ENCODE measurements around the gene EHBP1. TPM values are rescaled to one million over a fixed set of nuclear protein-coding genes. Genes with fewer than 3 reads are reported as not detected.
A peak's percentile ranks its signal among the peaks of the same experiment; 100 is the strongest.

The EHBP1 gene
- 10 to 100 TPM; 48.1 to 60.0 (median 55.3) TPM for polyA plus RNA-seq (ENCODE audit: insufficient read length in 3 of 3)

GRCh38 chr2:62705007-62705829 lies at the start of gene EHBP1:
Gene EHBP1, plus strand, starts transcription at chr2:62705713. Its CDS starts 1,479 bp downstream, at chr2:62707192.
- peak; percentile 94 to 98 (median 94) for DNase-seq (ENCODE audit: low read depth in 3 of 3, low spot score in 2 of 3)

- no peak for DNase-seq (ENCODE audit: low read depth in 3 of 3, low spot score in 2 of 3)
Observed at GRCh38 chr2:62657783-62658182, 47.7 kb upstream of the EHBP1 start.

GRCh38 chr2:62658891-62659290 lies 46.6 kb upstream of the EHBP1 start:
- DNase-seq (ENCODE audit: low read depth in 3 of 3, low spot score in 2 of 3), result no peak

- no peak for DNase-seq (ENCODE audit: low read depth in 3 of 3, low spot score in 2 of 3)
Observed at GRCh38 chr2:62660087-62660486, 45.4 kb upstream of the EHBP1 start.

- no peak for DNase-seq (ENCODE audit: low read depth in 3 of 3, low spot score in 2 of 3)
Observed at GRCh38 chr2:62660582-62661262, 44.8 kb upstream of the EHBP1 start.

- DNase-seq (ENCODE audit: low read depth in 3 of 3, low spot score in 2 of 3), result no peak
Observed at GRCh38 chr2:62661263-62661635, 44.3 kb upstream of the EHBP1 start.

GRCh38 chr2:62662131-62662530 lies 43.4 kb upstream of the EHBP1 start:
- no peak for DNase-seq (ENCODE audit: low read depth in 3 of 3, low spot score in 2 of 3)

GRCh38 chr2:62662554-62662953 lies 43.0 kb upstream of the EHBP1 start:
- no peak for DNase-seq (ENCODE audit: low read depth in 3 of 3, low spot score in 2 of 3)

- DNase-seq (ENCODE audit: low read depth in 3 of 3, low spot score in 2 of 3), result no peak
Observed at GRCh38 chr2:62663411-62663810, 42.1 kb upstream of the EHBP1 start.

- no peak for DNase-seq (ENCODE audit: low read depth in 3 of 3, low spot score in 2 of 3)
Observed at GRCh38 chr2:62663920-62664795, 41.4 kb upstream of the EHBP1 start.

- no peak for DNase-seq (ENCODE audit: low read depth in 3 of 3, low spot score in 2 of 3)
Observed at GRCh38 chr2:62665446-62665845, 40.1 kb upstream of the EHBP1 start.

- no peak for DNase-seq (ENCODE audit: low read depth in 3 of 3, low spot score in 2 of 3)
Observed at GRCh38 chr2:62669180-62669579, 36.3 kb upstream of the EHBP1 start.

GRCh38 chr2:62672601-62673000 lies 32.9 kb upstream of the EHBP1 start:
- no peak for DNase-seq (ENCODE audit: low read depth in 3 of 3, low spot score in 2 of 3)

GRCh38 chr2:62675062-62675461 lies 30.5 kb upstream of the EHBP1 start:
- DNase-seq (ENCODE audit: low read depth in 3 of 3, low spot score in 2 of 3), result no peak

GRCh38 chr2:62685256-62685655 lies 20.3 kb upstream of the EHBP1 start:
- DNase-seq (ENCODE audit: low read depth in 3 of 3, low spot score in 2 of 3), result no peak

GRCh38 chr2:62686012-62686685 lies 19.4 kb upstream of the EHBP1 start:
- no peak for DNase-seq (ENCODE audit: low read depth in 3 of 3, low spot score in 2 of 3)

GRCh38 chr2:62687636-62688035 lies 17.9 kb upstream of the EHBP1 start:
- no peak for DNase-seq (ENCODE audit: low read depth in 3 of 3, low spot score in 2 of 3)

GRCh38 chr2:62688771-62689170 lies 16.7 kb upstream of the EHBP1 start:
- no peak for DNase-seq (ENCODE audit: low read depth in 3 of 3, low spot score in 2 of 3)

- DNase-seq (ENCODE audit: low read depth in 3 of 3, low spot score in 2 of 3), result no peak
Observed at GRCh38 chr2:62691186-62691585, 14.3 kb upstream of the EHBP1 start.

GRCh38 chr2:62692225-62692624 lies 13.3 kb upstream of the EHBP1 start:
- DNase-seq (ENCODE audit: low read depth in 3 of 3, low spot score in 2 of 3), result no peak

GRCh38 chr2:62698653-62699052 lies 6.9 kb upstream of the EHBP1 start:
- no peak for DNase-seq (ENCODE audit: low read depth in 3 of 3, low spot score in 2 of 3)

Data from right renal cortex interstitium (tissue), 3 donors.